PFSK-1 (cell line): ENCODE data around the gene TNFAIP2.

Source experiments
- FOXP2 ChIP-seq: optimal IDR thresholded peaks from 2 replicates; pipeline ENCODE3; 2011; ENCODE audit warnings: borderline replicate concordance, control low read depth, inconsistent platforms; ENCODE audit not compliant: insufficient read depth; ENCODE audit errors: extremely low read length, extremely low read depth
- POLR2AphosphoS5 ChIP-seq: IDR thresholded peaks from 2 replicates; pipeline ENCODE4 v1.6.1; 2012; ENCODE audit warnings: low read depth, mild to moderate bottlenecking, control low read depth, low read length, moderate library complexity
- REST ChIP-seq, 2 experiments: IDR thresholded peaks; 2 replicates each; pipeline versions ENCODE4 v1.6.1 to v1.8.0; 2011 to 2012; ENCODE audit warnings: low read depth in 2 of 2, low read length in 2 of 2, control low read depth in 1 of 2, inconsistent platforms in 1 of 2, mild to moderate bottlenecking in 1 of 2, moderate library complexity in 1 of 2; ENCODE audit not compliant: insufficient read depth in 1 of 2
- SIN3A ChIP-seq: IDR thresholded peaks from 2 replicates; pipeline ENCODE4 v1.6.1; 2012; ENCODE audit warnings: mild to moderate bottlenecking, low read length, moderate library complexity, borderline replicate concordance; ENCODE audit not compliant: insufficient read depth
- TAF1 ChIP-seq: IDR thresholded peaks from 2 replicates; pipeline ENCODE4 v1.6.1; 2012; ENCODE audit warnings: low read length, control low read depth, borderline replicate concordance; ENCODE audit not compliant: insufficient read depth

TNFAIP2 gene

GRCh38 chr14:103179094-103179493, 55.8 kb downstream of the TNFAIP2 start:
- no peak for TF ChIP-seq SIN3A
- TF ChIP-seq REST (IDR thresholded peaks at IDR 0.05; ENCODE audit: insufficient read depth in 1 of 2, low read depth in 2 of 2, low read length in 2 of 2): no peak
- no peak for TF ChIP-seq POLR2AphosphoS5
- no peak for TF ChIP-seq FOXP2
- TF ChIP-seq TAF1: no peak

DNA sequence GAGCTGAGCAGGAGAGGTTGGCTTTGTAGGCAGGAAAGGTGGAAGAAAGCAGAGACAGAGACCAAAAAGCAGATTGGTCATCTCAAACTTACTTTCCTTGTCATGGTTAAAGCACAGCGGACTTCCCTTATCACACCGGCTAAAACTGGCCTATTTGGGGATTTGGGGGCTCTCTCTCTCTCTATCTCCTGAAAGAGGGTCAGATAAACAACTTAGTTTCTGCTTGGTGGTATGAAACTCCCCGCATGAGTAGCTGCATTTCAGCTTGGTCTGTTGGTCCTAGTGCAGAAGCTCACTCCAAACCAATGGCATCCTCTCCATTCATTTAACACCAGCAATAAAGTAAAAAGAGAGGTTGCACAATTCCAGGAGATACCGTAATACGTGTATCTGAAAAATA, 57.1 kb downstream of the TNFAIP2 start:
- TF ChIP-seq SIN3A (no peak), TAF1 (no peak), POLR2AphosphoS5 (no peak), REST (IDR thresholded peaks at IDR 0.05; ENCODE audit: insufficient read depth in 1 of 2, low read depth in 2 of 2, low read length in 2 of 2) (no peak), FOXP2 (no peak)

DNA sequence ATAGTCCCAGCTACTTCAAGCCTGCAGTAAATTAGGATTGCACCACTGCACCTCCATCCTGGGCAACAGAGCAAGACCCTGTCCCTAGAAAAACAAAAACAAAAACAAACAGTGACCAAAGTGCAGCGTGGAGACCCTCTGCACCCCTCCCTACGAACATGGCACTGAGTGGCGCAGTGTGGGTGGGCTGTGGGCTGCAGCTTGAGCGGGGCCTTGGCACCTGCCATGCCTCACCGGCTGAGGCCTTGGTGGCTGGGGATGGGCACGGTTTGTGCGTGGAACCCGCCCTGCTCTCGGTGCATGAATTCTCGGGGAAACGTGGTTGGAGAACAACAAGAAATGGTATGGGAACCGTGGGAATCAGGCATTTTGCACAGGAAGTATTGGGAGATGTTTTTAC, 60.8 kb downstream of the TNFAIP2 start:
- TF ChIP-seq REST (IDR thresholded peaks at IDR 0.05; ENCODE audit: insufficient read depth in 1 of 2, low read depth in 2 of 2, low read length in 2 of 2) (no peak), SIN3A (no peak), FOXP2 (no peak), POLR2AphosphoS5 (no peak), TAF1 (no peak)

- TF ChIP-seq FOXP2: no peak
- no peak for TF ChIP-seq SIN3A
- TF ChIP-seq TAF1: no peak
- TF ChIP-seq REST (IDR thresholded peaks at IDR 0.05; ENCODE audit: insufficient read depth in 1 of 2, low read depth in 2 of 2, low read length in 2 of 2): no peak
- no peak for TF ChIP-seq POLR2AphosphoS5
Observed at GRCh38 chr14:103185051-103186029, 62.1 kb downstream of the TNFAIP2 start.
